CD4-positive, alpha-beta T cell treated with Interleukin-10 for 1 hour (primary cell): Measurements from ENCODE around the gene ECSCR.
A peak's percentile ranks its signal among the peaks of the same experiment; 100 is the strongest.
"Not testable (repeated sequence)": the region's sequence is repeated elsewhere in the genome, so short reads cannot be mapped to it uniquely, and the experiment has no call there.

ENCODE experiments used
- DNase-seq: peaks from one replicate; pipeline ENCODE4 v3.0.0-alpha.2; 2020

The ECSCR gene

GRCh38 chr5:139443831-139444453 is 18.6 kb downstream of the ECSCR start:
- peak; percentile 48 for DNase-seq

GRCh38 chr5:139440416-139440815 is 22.1 kb downstream of the ECSCR start:
- DNase-seq = not testable (repeated sequence)

- peak; percentile 91 for DNase-seq
These were observed 23.3 kb downstream of the ECSCR start, which contains the start of gene DNAJC18 for GRCh38 chr5:139439013-139439903. Gene DNAJC18, minus strand, starts transcription at chr5:139439525. Its CDS starts 80 bp downstream, at chr5:139439445.

GRCh38 chr5:139438707-139439012 is 23.9 kb downstream of the ECSCR start:
- DNase-seq = no peak

- no peak for DNase-seq
These were observed 26.9 kb downstream of the ECSCR start for GRCh38 chr5:139435676-139436075.

DNA sequence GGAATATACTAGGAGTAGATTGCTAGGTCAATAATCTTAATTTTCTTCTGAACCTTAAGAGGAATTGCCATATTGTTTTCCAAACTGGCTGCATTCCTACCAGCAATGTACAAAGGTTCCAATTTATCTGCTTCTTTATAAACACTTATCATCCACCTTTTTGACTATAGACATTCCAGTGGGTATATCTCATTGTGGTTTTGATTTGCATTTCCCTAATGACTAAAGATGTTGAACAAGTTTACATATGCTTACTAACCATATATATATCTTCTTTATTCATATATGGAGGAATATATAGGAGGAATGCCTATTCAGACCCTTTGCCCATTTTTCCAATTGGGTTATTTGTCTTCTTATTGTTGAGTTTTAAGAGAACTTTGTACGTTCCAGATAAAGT is 30.8 kb downstream of the ECSCR start:
- DNase-seq = no peak

GRCh38 chr5:139430015-139430414 is 32.5 kb downstream of the ECSCR start:
- DNase-seq = no peak

DNA sequence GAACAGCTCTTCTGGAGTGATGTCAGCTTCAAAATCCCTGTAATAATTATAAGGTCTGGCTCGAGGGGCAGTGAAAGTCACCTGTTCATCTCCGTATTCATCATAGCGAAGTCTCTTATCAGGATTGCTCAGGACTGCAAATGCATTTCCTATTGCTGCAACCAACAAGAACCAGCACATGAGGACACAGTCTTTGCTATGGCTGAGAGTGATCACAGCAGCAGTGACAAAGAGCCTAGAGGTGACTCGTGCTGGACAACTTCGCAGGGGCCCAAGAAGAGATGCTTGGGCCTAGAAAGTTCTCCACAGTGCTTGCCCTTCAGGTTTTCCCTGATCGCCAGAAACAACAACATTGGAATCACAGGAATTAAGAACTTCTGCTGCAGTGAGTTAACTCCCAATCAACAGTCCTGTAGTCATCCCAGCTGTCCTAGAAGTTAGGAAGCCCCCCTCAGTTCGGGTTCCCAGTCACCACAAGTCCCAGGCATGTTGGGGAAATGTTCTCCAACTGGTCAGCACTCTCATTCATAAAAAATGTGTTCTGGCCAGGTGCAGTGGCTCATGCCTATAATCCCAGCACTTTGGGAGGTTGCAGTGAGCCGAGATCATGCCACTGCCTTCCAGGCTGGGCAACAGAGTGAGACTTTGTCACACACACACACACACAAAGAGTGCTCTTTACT is 36.2 kb downstream of the ECSCR start:
- no peak for DNase-seq

DNA sequence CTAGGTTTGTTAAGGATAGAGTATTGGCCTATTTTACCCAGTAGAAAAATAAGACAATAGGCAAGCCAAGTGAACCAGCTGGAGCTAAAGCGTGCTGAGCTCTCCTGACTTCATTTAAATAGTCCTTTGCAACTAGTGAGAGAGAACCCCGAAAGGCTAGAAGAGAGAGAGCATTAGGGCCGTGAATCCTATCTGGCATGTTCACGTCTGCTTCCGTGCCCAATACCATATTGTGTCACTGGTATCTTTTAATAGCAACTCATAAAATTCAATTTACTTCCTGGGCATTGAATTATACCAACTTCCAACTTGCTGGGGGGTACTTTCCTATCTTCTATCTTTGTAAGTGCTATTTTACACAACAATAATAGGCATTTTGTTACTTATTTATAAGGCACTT is 37.0 kb downstream of the ECSCR start:
- no peak for DNase-seq

DNA sequence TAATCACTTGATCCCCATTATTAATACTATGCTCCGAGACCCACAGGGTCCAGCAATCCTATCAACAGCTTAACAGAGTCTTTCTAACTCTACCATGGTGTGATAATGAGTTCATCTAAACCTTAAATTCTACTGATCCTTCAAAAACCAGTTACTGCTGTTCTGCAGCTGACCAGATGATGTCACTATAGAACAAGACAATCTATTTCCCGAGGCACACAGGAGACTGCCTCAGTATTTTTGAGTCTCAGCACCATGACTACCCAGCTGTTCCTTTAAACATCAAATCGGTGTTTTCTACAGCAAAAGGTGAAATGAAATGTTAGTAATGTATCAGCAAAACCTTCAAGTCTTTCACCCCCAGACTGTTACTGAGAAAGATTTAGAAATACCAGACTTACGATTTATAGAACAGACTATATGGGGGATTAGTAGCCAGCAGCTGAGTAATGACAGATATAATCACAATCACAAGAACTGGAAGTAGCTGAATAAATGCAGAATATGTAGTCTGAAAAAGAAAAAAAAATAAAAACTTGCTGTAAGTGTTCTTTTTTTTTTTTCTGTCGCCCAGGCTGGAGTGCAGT is 40.1 kb downstream of the ECSCR start:
- peak; percentile 88 for DNase-seq

DNA sequence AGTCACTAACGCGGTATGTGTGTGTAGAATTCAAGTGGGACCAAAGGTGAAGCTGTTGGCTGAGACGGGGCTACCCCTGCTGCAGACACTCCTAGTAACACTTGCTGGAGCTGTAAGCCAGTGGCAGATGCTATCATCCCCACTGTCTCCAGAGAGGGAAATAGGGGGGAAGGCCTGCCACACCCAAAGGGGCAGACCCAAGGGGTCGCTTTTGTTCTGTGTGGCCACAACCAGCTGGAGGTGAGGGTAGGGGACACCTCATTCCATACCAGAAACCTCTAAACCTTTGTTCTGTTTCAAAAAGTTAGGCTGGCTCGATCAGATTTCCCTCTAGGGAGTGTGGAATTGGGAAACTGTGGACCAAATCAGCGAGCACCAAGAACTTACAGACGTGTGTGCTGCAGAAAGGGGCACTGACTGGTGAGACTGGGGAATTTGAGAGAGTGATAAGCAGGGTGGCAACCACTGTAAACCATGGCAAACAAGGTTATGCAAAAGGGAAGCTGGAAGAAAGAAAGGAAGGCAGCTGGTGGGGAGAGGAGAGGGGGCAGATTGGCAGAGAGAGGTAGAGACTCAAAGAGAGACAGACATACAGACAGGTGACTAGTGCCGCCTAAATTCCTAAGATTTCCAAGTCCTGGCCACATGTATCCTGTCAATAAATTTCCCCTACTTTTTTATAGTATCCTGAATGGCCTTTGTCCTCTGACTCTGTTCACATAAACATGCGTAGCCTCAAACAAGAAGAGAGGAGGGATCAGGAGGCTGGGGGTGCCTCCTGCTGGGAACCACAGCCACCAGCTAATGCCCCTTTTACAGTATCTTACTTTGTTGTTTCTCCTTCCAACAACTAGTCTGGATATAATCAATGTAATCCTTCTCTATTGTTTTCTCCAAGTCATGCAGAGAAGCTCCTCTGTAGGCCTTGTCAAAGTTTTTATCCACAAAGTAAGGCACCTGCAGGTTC is 43.0 kb downstream of the ECSCR start:
- no peak for DNase-seq

DNA sequence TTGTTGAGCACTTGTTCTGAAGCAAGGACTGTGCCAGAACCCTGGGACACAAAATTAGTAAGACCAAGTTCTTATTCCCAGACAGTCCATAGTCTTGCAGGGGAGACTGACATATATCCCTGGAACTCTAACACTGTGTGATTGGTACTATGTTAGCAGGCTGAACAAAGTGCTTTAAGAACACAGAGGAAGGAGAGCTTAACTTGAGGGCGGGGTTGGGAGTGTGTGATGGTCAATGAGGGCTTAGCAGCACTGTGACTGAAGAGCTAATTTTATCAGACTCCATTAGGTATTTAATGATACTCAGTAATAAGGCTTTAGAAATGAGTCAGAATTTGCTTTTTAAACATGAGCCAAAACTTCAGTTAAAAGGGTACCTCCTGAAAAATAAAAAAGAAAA is 43.8 kb downstream of the ECSCR start:
- no peak for DNase-seq

GRCh38 chr5:139417214-139417613 is 45.3 kb downstream of the ECSCR start:
- DNase-seq = no peak

DNA sequence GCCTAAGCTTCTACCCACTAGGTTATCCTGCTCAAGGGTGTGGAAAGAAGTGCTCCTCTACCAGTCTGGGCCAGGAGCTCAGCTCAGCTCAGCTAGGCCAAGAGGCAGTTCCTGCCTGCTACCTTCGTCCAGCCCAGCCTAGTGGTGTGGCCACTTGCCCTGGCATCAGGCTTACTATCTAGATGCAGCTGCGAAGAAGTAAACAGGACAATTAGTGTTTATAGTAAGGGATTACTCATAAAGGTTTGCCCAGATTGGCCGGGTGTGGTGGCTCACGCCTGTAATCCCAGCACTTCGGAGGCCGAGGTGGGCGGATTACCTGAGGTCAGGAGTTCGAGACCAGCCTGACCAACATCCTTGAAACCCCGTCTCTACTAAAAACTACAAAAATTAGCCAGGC is 45.9 kb downstream of the ECSCR start:
- DNase-seq = no peak

DNA sequence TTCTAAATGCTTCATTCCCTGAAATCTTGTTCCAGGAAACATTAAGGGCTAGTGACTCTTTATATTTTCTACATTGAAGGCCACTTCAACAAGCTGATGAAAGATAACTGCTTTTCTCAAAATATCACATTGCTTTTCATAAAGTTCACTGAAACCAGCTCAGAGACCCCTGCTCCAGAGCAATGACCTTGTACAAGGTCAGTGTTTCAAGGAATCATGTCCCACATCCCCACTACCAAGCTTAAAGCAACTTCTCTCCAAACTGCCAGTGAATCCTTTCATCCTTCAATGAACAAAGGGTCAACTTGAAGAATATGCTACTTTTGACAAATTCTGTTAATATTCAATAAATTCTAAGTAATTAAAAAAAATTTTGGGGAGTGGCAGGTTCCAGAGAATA is 46.7 kb downstream of the ECSCR start:
- DNase-seq = no peak

DNA sequence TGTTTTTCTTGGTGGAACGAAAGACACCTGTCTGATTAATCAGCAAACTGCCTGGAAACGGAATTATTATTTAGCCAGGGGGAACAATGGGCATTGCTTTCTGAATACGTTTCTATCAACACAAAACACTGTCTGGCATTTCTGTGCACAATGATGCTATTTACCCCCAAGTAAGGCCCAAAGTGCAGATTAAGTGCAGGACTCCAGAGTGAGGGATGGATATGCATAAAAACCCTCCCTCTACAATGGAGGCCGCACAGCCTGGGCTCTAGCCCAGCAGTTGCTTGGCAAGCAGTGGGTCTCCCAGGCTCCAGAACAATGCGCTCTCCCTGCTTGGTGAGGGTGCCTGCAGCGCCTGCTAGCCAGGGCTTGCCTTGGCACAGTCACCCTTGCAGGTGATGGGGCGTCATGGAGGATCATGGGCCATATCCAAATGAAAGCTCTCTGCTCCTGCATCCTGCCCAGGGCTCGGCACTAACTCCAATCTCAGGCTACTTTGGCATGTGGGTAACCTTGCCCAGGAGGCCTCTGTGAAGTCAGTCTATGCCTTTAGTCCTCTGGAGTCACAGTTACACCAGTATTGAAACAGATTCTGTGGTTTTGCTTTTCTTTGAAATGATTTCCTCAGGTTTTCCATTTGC is 47.2 kb downstream of the ECSCR start:
- DNase-seq = no peak

DNA sequence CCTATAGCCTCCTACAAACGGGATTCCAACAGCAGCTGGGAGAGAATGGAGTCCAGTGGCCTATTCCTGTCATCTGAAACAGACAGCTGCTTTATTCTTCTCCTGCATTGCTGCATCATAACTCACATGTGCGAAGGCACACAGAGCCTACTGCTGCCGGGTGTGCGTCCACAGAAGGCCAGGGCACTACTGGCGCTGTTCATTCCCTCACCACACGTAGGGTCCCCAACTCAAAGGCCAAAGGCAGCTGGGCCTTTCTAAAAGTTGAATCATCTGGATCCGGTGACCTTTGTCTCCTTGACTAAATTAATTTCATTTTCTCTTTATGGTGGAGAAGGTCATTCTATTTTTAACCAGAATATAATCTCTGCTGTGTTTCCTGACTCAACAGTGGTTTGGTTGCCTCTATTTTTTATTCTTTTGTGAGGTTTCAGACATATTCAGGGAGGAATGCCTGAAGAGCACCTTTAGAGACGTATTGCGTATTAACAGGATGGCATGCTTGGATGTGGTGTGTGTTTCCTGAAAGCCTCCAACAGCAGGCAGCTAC is 47.9 kb downstream of the ECSCR start:
- DNase-seq = no peak

DNA sequence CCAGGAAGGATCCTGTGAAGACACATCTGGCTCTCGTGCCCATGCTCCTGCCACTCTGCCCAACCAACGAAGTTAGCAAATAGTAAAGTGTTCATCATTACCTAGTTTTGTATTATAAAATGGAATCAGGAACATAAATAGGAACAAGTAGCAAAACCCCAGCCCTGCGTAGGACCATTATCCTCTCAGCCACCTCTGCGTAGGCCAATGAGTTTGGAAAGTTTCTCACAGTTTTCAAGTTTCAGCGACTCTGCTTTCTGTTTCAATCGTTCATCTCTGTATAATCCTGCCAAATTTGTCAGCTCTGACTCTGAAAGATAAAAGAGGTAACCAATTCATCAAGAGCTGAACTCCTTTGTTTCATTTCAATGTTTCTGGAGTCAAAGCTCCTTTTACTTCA is 48.6 kb downstream of the ECSCR start:
- DNase-seq = no peak

GRCh38 chr5:139413153-139413552 is 49.4 kb downstream of the ECSCR start:
- DNase-seq = no peak

GRCh38 chr5:139410993-139411828 is 51.3 kb downstream of the ECSCR start:
- DNase-seq = no peak
